ENCODE results near the gene MS4A18.
A peak's percentile ranks its signal among the peaks of the same experiment; 100 is the strongest.
"Not testable (repeated sequence)": the region's sequence is repeated elsewhere in the genome, so short reads cannot be mapped to it uniquely, and the experiment has no call there.

The MS4A18 gene

GRCh38 chr11:60748821-60749220 is 24.3 kb downstream of the MS4A18 start:
- Histone ChIP-seq H3K9ac (ENCODE audit: insufficient read length, low read depth) (no peak overlapping the region), H3K9me3 (ENCODE audit: insufficient read depth, low read length) (no peaks in the 10 kb centered on the region), H3K36me3 (ENCODE audit: insufficient read depth, insufficient read length, low read length) (no peaks in the 10 kb centered on the region), H3K4me1 (ENCODE audit: insufficient read depth, insufficient read length) (no peaks in the 10 kb centered on the region), H3K27me3 (ENCODE audit: insufficient read depth, insufficient read length) (no peaks in the 10 kb centered on the region), H3K4me3 (ENCODE audit: insufficient read length, low read depth) (no peak overlapping the region)
- no peak for TF ChIP-seq YY1 (IDR thresholded peaks at IDR 0.05; ENCODE audit: insufficient read depth, insufficient read length)
- no peak for TF ChIP-seq SUZ12 (IDR thresholded peaks at IDR 0.05; ENCODE audit: extremely low read depth, insufficient read depth, insufficient read length)
- no peak for TF ChIP-seq ZNF274 (IDR thresholded peaks at IDR 0.05; ENCODE audit: low read depth, low read length)
- no peak for DNase-seq (ENCODE audit: low read depth, low spot score)

DNA sequence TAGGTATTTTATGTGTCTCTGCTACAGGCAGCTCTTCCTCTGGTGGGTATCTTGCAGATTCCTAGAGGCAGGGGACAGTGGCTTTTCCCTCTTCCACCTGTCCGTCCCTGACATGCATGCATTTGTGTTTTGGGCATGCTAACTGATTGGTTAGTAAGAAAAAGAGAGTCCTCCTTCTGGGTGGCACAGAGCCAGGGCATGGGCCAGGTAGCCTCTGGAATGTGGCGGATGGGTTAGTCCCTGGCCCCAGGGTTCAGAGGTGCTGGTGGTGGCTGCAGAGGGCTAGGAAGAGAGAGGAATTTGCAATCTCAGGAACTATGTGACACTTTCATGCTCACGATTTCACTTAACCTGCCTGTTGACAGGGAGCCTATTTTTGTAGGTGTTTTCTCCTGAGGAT is 26.4 kb downstream of the MS4A18 start:
- no peaks in the 10 kb centered on the region for H3K36me3 ChIP-seq (ENCODE audit: insufficient read depth, insufficient read length, low read length)
- no peak overlapping the region for H3K9ac ChIP-seq (ENCODE audit: insufficient read length, low read depth)
- H3K4me1 ChIP-seq (ENCODE audit: insufficient read depth, insufficient read length) = no peaks in the 10 kb centered on the region
- TF ChIP-seq ZNF274 (IDR thresholded peaks at IDR 0.05; ENCODE audit: low read depth, low read length) = no peak
- TF ChIP-seq YY1 (IDR thresholded peaks at IDR 0.05; ENCODE audit: insufficient read depth, insufficient read length) = no peak
- no peak for TF ChIP-seq SUZ12 (IDR thresholded peaks at IDR 0.05; ENCODE audit: extremely low read depth, insufficient read depth, insufficient read length)
- no peak for DNase-seq (ENCODE audit: low read depth, low spot score)
- H3K4me3 ChIP-seq (ENCODE audit: insufficient read length, low read depth) = no peak overlapping the region
- H3K9me3 ChIP-seq (ENCODE audit: insufficient read depth, low read length) = no peaks in the 10 kb centered on the region
- H3K27me3 ChIP-seq (ENCODE audit: insufficient read depth, insufficient read length) = no peaks in the 10 kb centered on the region

GRCh38 chr11:60753309-60753708 is 28.8 kb downstream of the MS4A18 start:
- no peaks in the 10 kb centered on the region for H3K36me3 ChIP-seq (ENCODE audit: insufficient read depth, insufficient read length, low read length)
- H3K4me1 ChIP-seq (ENCODE audit: insufficient read depth, insufficient read length) = no peaks in the 10 kb centered on the region
- no peak for DNase-seq (ENCODE audit: low read depth, low spot score)
- H3K9ac ChIP-seq (ENCODE audit: insufficient read length, low read depth) = no peak overlapping the region
- no peaks in the 10 kb centered on the region for H3K27me3 ChIP-seq (ENCODE audit: insufficient read depth, insufficient read length)
- no peak overlapping the region for H3K4me3 ChIP-seq (ENCODE audit: insufficient read length, low read depth)
- TF ChIP-seq ZNF274 (IDR thresholded peaks at IDR 0.05; ENCODE audit: low read depth, low read length) = no peak
- no peak for TF ChIP-seq SUZ12 (IDR thresholded peaks at IDR 0.05; ENCODE audit: extremely low read depth, insufficient read depth, insufficient read length)
- TF ChIP-seq YY1 (IDR thresholded peaks at IDR 0.05; ENCODE audit: insufficient read depth, insufficient read length) = no peak
- peaks cover 6% of the 10 kb centered on the region; the same call in 1 of the 2 replicates for H3K9me3 ChIP-seq (ENCODE audit: insufficient read depth, low read length)

- no peak for DNase-seq (ENCODE audit: low read depth, low spot score)
- peaks cover 6% of the 10 kb centered on the region; the same call in 1 of the 2 replicates for H3K9me3 ChIP-seq (ENCODE audit: insufficient read depth, low read length)
- H3K27me3 ChIP-seq (ENCODE audit: insufficient read depth, insufficient read length) = no peaks in the 10 kb centered on the region
- TF ChIP-seq ZNF274 (IDR thresholded peaks at IDR 0.05; ENCODE audit: low read depth, low read length) (no peak), YY1 (IDR thresholded peaks at IDR 0.05; ENCODE audit: insufficient read depth, insufficient read length) (no peak), SUZ12 (IDR thresholded peaks at IDR 0.05; ENCODE audit: extremely low read depth, insufficient read depth, insufficient read length) (no peak)
- H3K9ac ChIP-seq (ENCODE audit: insufficient read length, low read depth) = no peak overlapping the region
- H3K36me3 ChIP-seq (ENCODE audit: insufficient read depth, insufficient read length, low read length) = no peaks in the 10 kb centered on the region
- no peaks in the 10 kb centered on the region for H3K4me1 ChIP-seq (ENCODE audit: insufficient read depth, insufficient read length)
- no peak overlapping the region for H3K4me3 ChIP-seq (ENCODE audit: insufficient read length, low read depth)
Measured at GRCh38 chr11:60754887-60755286, 30.4 kb downstream of the MS4A18 start.

GRCh38 chr11:60756307-60757032 is 31.9 kb downstream of the MS4A18 start, which contains the start of gene MS4A15:
MS4A15 (plus strand) TSS chr11:60756867; CDS start chr11:60763734, 6,867 bp downstream.
- DNase-seq (ENCODE audit: low read depth, low spot score) = peak; percentile 50
- H3K4me3 ChIP-seq (ENCODE audit: insufficient read length, low read depth) = no peak within 1 kb of the TSS
- peaks cover 6% of the 10 kb centered on the region; the same call in 1 of the 2 replicates for H3K9me3 ChIP-seq (ENCODE audit: insufficient read depth, low read length)
- H3K36me3 ChIP-seq (ENCODE audit: insufficient read depth, insufficient read length, low read length) = no peaks in the 10 kb centered on the region
- H3K27me3 ChIP-seq (ENCODE audit: insufficient read depth, insufficient read length) = no peaks in the 10 kb centered on the region
- no peak within 1 kb of the TSS for H3K9ac ChIP-seq (ENCODE audit: insufficient read length, low read depth)
- TF ChIP-seq SUZ12 (IDR thresholded peaks at IDR 0.05; ENCODE audit: extremely low read depth, insufficient read depth, insufficient read length) = no peak
- no peak for TF ChIP-seq YY1 (IDR thresholded peaks at IDR 0.05; ENCODE audit: insufficient read depth, insufficient read length)
- no peak for TF ChIP-seq ZNF274 (IDR thresholded peaks at IDR 0.05; ENCODE audit: low read depth, low read length)
- no peaks in the 10 kb centered on the region for H3K4me1 ChIP-seq (ENCODE audit: insufficient read depth, insufficient read length)

GRCh38 chr11:60757231-60757800 is 32.8 kb downstream of the MS4A18 start:
- TF ChIP-seq YY1 (IDR thresholded peaks at IDR 0.05; ENCODE audit: insufficient read depth, insufficient read length) = no peak
- TF ChIP-seq ZNF274 (IDR thresholded peaks at IDR 0.05; ENCODE audit: low read depth, low read length) = no peak
- no peak for TF ChIP-seq SUZ12 (IDR thresholded peaks at IDR 0.05; ENCODE audit: extremely low read depth, insufficient read depth, insufficient read length)
- Histone ChIP-seq H3K9me3 (ENCODE audit: insufficient read depth, low read length) (peaks cover 6% of the 10 kb centered on the region; the same call in 1 of the 2 replicates), H3K4me3 (ENCODE audit: insufficient read length, low read depth) (no peak overlapping the region), H3K4me1 (ENCODE audit: insufficient read depth, insufficient read length) (no peaks in the 10 kb centered on the region), H3K27me3 (ENCODE audit: insufficient read depth, insufficient read length) (no peaks in the 10 kb centered on the region), H3K9ac (ENCODE audit: insufficient read length, low read depth) (no peak overlapping the region), H3K36me3 (ENCODE audit: insufficient read depth, insufficient read length, low read length) (no peaks in the 10 kb centered on the region)
- DNase-seq (ENCODE audit: low read depth, low spot score) = no peak

DNA sequence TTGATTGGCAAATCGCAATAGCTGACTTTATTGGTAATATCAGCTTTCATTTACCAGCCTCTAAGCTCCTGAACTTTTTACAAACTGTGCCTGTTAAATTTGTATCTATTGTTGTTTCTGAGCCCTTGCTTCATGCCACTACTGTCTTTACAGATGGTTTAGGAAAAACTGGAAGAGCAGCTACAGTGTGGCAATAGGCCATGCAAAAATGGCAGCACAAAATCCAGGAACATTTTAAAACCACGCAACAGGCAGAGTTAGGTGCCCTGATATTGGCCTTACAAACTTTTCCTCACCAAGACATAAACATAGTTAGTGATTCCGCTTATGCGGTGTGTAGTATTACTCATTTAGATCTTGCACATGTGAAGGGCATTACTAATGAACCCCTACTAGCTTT is 34.2 kb downstream of the MS4A18 start:
- not testable (repeated sequence) for H3K36me3 ChIP-seq (ENCODE audit: insufficient read depth, insufficient read length, low read length); DNase-seq (ENCODE audit: low read depth, low spot score); H3K9ac ChIP-seq (ENCODE audit: insufficient read length, low read depth); H3K4me3 ChIP-seq (ENCODE audit: insufficient read length, low read depth); H3K27me3 ChIP-seq (ENCODE audit: insufficient read depth, insufficient read length); H3K9me3 ChIP-seq (ENCODE audit: insufficient read depth, low read length); H3K4me1 ChIP-seq (ENCODE audit: insufficient read depth, insufficient read length)

DNA sequence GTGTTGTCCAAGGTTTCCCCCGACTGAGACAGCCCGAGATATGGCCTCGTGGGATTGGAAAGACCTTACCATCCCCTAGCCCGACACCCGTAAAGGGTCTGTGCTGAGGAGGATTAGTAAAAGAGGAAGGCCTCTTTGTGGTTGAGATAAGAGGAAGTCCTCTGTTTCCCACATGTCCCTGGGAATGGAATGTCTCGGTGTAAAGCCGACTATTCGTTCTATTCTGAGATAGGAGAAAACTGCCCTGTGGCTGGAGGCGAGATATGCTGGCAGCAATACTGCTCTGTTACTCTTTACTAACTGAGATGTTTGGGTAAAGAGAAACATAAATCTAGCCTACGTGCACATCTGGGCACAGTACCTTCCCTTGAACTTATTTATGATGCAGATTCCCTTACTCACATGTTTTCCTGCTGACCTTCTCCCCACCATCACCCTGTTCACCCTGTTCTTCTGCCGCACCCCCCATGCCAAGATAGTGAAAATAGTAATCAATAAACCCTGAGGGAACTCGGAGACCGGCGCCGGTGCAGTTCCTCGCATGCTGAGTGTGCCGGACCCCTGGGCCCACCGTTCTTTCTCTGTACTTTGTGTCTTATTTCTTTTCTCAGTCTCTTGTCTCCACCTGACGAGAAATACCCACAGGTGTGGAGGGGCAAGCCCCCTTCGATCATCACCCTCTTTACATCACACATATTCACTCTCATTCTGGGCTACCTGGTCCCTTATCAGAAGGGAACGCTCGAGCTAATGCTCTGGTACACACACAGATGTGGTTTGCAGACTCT is 35.1 kb downstream of the MS4A18 start:
- not testable (repeated sequence) for DNase-seq (ENCODE audit: low read depth, low spot score); H3K4me3 ChIP-seq (ENCODE audit: insufficient read length, low read depth); H3K9me3 ChIP-seq (ENCODE audit: insufficient read depth, low read length); H3K27me3 ChIP-seq (ENCODE audit: insufficient read depth, insufficient read length); H3K9ac ChIP-seq (ENCODE audit: insufficient read length, low read depth); H3K4me1 ChIP-seq (ENCODE audit: insufficient read depth, insufficient read length); H3K36me3 ChIP-seq (ENCODE audit: insufficient read depth, insufficient read length, low read length)

Data from NT2/D1 (cell line).